Astrocyte (in vitro differentiated cells and primary cell): ENCODE measurements around the gene MYO7B. TPM values are rescaled to one million over a fixed set of nuclear protein-coding genes. Genes with fewer than 3 reads are reported as not detected.

Experiments
- DNase-seq: peaks from one replicate; pipeline ENCODE4 v3.0.0-alpha.2; 2010; ENCODE audit warnings: low read depth
- FAIRE-seq: peaks from 2 replicates; lab custom pipeline; 2011; peaks lifted over from hg19 to GRCh38; lab: Jason Lieb, UNC
- H2AFZ ChIP-seq: 2 replicates; pipeline ENCODE4 v1.6.0; 2012; ENCODE audit warnings: low read depth, low read length, inconsistent platforms
- H3K27ac ChIP-seq: 2 replicates; pipeline ENCODE4 v1.5.1; 2011; ENCODE audit warnings: low read depth, low read length, inconsistent platforms
- H3K27me3 ChIP-seq: 2 replicates; pipeline ENCODE4 v1.6.0; 2011; ENCODE audit warnings: low read length, inconsistent platforms; ENCODE audit not compliant: insufficient read depth
- H3K36me3 ChIP-seq: 2 replicates; pipeline ENCODE4 v1.5.1; 2011; ENCODE audit warnings: low read length, inconsistent platforms; ENCODE audit not compliant: insufficient read depth
- H3K4me1 ChIP-seq: 2 replicates; pipeline ENCODE4 v1.5.1; 2011; ENCODE audit warnings: low read length, inconsistent platforms; ENCODE audit not compliant: insufficient read depth
- H3K4me2 ChIP-seq: 2 replicates; pipeline ENCODE4 v1.6.0; 2012; ENCODE audit warnings: low read length, inconsistent platforms
- H3K4me3 ChIP-seq: 2 replicates; pipeline ENCODE4 v1.5.1; 2011; ENCODE audit warnings: low read depth, mild to moderate bottlenecking, low read length, inconsistent platforms; ENCODE audit not compliant: insufficient read depth
- H3K79me2 ChIP-seq: 2 replicates; pipeline ENCODE4 v1.6.0; 2012; ENCODE audit warnings: mild to moderate bottlenecking, low read length, inconsistent platforms; ENCODE audit not compliant: insufficient read depth
- H3K9ac ChIP-seq: 2 replicates; pipeline ENCODE4 v1.6.0; 2012; ENCODE audit warnings: mild to moderate bottlenecking, low read length, inconsistent platforms
- H3K9me3 ChIP-seq: 2 replicates; pipeline ENCODE4 v1.5.1; 2012; ENCODE audit warnings: low read depth, mild to moderate bottlenecking, low read length, inconsistent platforms; ENCODE audit not compliant: insufficient read depth
- H4K20me1 ChIP-seq: 2 replicates; pipeline ENCODE4 v1.6.0; 2012; ENCODE audit warnings: low read length, inconsistent platforms; ENCODE audit not compliant: insufficient read depth
- H3K27ac Mint-ChIP-seq: one replicate; pipeline ENCODE4 v1.8.0; 2021; ENCODE audit warnings: mild to moderate bottlenecking, mixed read lengths; ENCODE audit not compliant: unreplicated experiment
- H3K27me3 Mint-ChIP-seq: one replicate; pipeline ENCODE4 v1.8.0; 2021; ENCODE audit warnings: low read depth, mixed read lengths; ENCODE audit not compliant: unreplicated experiment
- H3K36me3 Mint-ChIP-seq: one replicate; pipeline ENCODE4 v1.8.0; 2021; ENCODE audit warnings: low read depth, mixed read lengths; ENCODE audit not compliant: unreplicated experiment
- H3K4me1 Mint-ChIP-seq: one replicate; pipeline ENCODE4 v1.8.0; 2021; ENCODE audit warnings: low read depth, mixed read lengths; ENCODE audit not compliant: unreplicated experiment
- H3K4me3 Mint-ChIP-seq: one replicate; pipeline ENCODE4 v1.8.0; 2021; ENCODE audit warnings: mild to moderate bottlenecking, moderate library complexity, mixed read lengths; ENCODE audit not compliant: unreplicated experiment
- H3K9me3 Mint-ChIP-seq: one replicate; pipeline ENCODE4 v1.8.0; 2021; ENCODE audit warnings: mild to moderate bottlenecking, mixed read lengths; ENCODE audit not compliant: unreplicated experiment
- EZH2 ChIP-seq: IDR thresholded peaks from 2 replicates; pipeline ENCODE4 v1.6.1; 2012; ENCODE audit warnings: mild to moderate bottlenecking, low read length, inconsistent platforms; ENCODE audit not compliant: insufficient read depth
- total RNA-seq: library from RNA; stranded (reverse); gene quantifications from 2 replicates; pipeline ENCODE4 v1.2.1, GENCODE V29; 2021
- TF ChIP-seq, protein P1 (sequence below): IDR thresholded peaks from 2 replicates; pipeline ENCODE4 v1.5.1; 2011; ENCODE audit warnings: low read depth, mild to moderate bottlenecking, inconsistent platforms, low read length, moderate library complexity; ENCODE audit not compliant: insufficient read depth

The MYO7B gene
- total RNA-seq, 1 donor from 2014 or later, result 0.77 TPM

GRCh38 chr2:127641846-127642507 lies 106.5 kb downstream of the MYO7B start:
- no peak overlapping the region for H2AFZ ChIP-seq
- H3K4me2 ChIP-seq, result no peak overlapping the region
- H3K9me3 Mint-ChIP-seq, result no peaks in the 10 kb centered on the region
- H3K4me1 Mint-ChIP-seq, result peaks cover 17% of the 10 kb centered on the region
- H3K4me3 Mint-ChIP-seq, result no peak overlapping the region
- H3K27me3 Mint-ChIP-seq, result no peaks in the 10 kb centered on the region
- DNase-seq (no peak), FAIRE-seq (no peak)
- no peak overlapping the region for H3K27ac ChIP-seq
- no peaks in the 10 kb centered on the region for H3K9me3 ChIP-seq
- H3K9ac ChIP-seq, result no peak overlapping the region
- no peaks in the 10 kb centered on the region for H3K79me2 ChIP-seq
- H3K4me1 ChIP-seq, result peaks cover 21% of the 10 kb centered on the region
- TF ChIP-seq, protein P1, sequence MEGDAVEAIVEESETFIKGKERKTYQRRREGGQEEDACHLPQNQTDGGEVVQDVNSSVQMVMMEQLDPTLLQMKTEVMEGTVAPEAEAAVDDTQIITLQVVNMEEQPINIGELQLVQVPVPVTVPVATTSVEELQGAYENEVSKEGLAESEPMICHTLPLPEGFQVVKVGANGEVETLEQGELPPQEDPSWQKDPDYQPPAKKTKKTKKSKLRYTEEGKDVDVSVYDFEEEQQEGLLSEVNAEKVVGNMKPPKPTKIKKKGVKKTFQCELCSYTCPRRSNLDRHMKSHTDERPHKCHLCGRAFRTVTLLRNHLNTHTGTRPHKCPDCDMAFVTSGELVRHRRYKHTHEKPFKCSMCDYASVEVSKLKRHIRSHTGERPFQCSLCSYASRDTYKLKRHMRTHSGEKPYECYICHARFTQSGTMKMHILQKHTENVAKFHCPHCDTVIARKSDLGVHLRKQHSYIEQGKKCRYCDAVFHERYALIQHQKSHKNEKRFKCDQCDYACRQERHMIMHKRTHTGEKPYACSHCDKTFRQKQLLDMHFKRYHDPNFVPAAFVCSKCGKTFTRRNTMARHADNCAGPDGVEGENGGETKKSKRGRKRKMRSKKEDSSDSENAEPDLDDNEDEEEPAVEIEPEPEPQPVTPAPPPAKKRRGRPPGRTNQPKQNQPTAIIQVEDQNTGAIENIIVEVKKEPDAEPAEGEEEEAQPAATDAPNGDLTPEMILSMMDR, result no peak
- H3K27me3 ChIP-seq, result no peaks in the 10 kb centered on the region
- no peaks in the 10 kb centered on the region for H4K20me1 ChIP-seq
- H3K27ac Mint-ChIP-seq, result no peak overlapping the region
- peaks cover 4% of the 10 kb centered on the region for H3K36me3 Mint-ChIP-seq
- H3K4me3 ChIP-seq, result no peak overlapping the region
- H3K36me3 ChIP-seq, result no peaks in the 10 kb centered on the region

DNA sequence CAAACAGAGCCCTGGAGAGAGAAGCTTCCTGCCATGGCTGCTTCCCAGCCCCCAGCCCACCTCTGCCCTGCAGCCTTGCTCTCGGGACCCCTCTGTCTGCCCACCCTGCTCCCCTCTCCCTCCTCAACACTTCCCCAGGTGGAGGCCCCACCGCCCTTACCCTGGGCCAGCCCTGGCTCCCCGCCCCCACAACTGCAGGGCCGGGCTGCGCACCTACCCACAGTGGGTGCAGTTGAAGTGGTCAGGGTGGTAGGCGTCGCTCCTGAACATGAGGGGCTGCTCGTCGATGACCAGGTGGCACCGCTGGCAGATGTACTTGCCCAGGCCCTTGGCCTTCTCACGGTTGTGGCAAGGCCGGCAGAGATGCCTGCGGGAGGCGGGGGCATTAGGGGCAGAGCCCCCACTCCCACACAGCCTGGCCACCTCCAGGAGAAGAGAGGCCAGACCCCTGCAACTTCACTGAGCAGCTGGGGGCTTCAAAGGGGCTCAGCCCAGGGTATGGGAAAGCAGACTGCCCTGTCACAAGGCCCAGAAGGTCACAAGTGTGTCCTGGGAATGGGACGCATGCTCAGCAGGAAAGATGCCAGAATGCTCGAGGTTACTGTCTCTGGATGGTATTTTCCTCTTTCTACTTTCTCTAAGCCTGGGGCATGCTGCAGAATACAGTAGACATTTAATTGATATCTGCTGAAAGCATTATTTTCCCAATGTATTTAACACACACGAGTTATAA lies 107.4 kb downstream of the MYO7B start:
- no peaks in the 10 kb centered on the region for H3K79me2 ChIP-seq
- no peak overlapping the region for H3K4me2 ChIP-seq
- Mint-ChIP-seq H3K9me3 (no peaks in the 10 kb centered on the region), H3K4me1 (peaks cover 21% of the 10 kb centered on the region), H3K27ac (no peak overlapping the region), H3K27me3 (no peaks in the 10 kb centered on the region), H3K36me3 (peaks cover 4% of the 10 kb centered on the region), H3K4me3 (peak overlapping the region; percentile 50)
- peaks cover 17% of the 10 kb centered on the region for H3K4me1 ChIP-seq
- FAIRE-seq (no peak), DNase-seq (no peak)
- H3K27ac ChIP-seq, result no peak overlapping the region
- H3K9me3 ChIP-seq, result no peaks in the 10 kb centered on the region
- H4K20me1 ChIP-seq, result no peaks in the 10 kb centered on the region
- no peaks in the 10 kb centered on the region for H3K36me3 ChIP-seq
- TF ChIP-seq EZH2, result no peak
- TF ChIP-seq, protein P1, result no peak
- no peak overlapping the region for H2AFZ ChIP-seq
- H3K4me3 ChIP-seq, result no peak overlapping the region
- no peak overlapping the region for H3K9ac ChIP-seq
- H3K27me3 ChIP-seq, result no peaks in the 10 kb centered on the region
